Measurements from ENCODE around the gene FCN3. TPM values are rescaled to one million over a fixed set of nuclear protein-coding genes. Genes with fewer than 3 reads are reported as not detected.

FCN3 gene
- total and polyA plus RNA-seq, 2 of the 4 experiments (the other 2 are of a cell fraction), result not detected

- no peak for TF ChIP-seq ELK1 (IDR thresholded peaks at IDR 0.05; ENCODE audit: borderline replicate concordance, low read depth, low read length)
Observed at GRCh38 chr1:27416387-27417111, 41.9 kb upstream of the FCN3 start (continued).

- Histone ChIP-seq H3K56ac (ENCODE audit: extremely low read depth, insufficient read depth, low read length) (no peak overlapping the region), H3K9ac (ENCODE audit: low read depth, low read length) (no peak overlapping the region), H2AFZ (replicated peaks; ENCODE audit: low read length, poor library complexity) (no peak overlapping the region), H3K23ac (ENCODE audit: low read depth, low read length) (no peak overlapping the region), H3K27me3 (ENCODE audit: control insufficient read depth, insufficient read depth, low read length) (no peaks in the 10 kb centered on the region), H3K36me3 (ENCODE audit: control insufficient read depth, insufficient read depth, low read length) (peaks cover 61% of the 10 kb centered on the region), H3K9me3 (ENCODE audit: control insufficient read depth, insufficient read depth, low read length) (no peaks in the 10 kb centered on the region), H2BK15ac (ENCODE audit: low read depth, low read length) (no peak overlapping the region), H2AK5ac (ENCODE audit: low read depth, low read length) (no peak overlapping the region), H3K27ac (ENCODE audit: insufficient read depth, low read length) (no peak overlapping the region), H3K14ac (replicated peaks; ENCODE audit: low read depth, low read length) (no peak overlapping the region), H4K20me1 (ENCODE audit: insufficient read depth, low read length) (no peaks in the 10 kb centered on the region), H3K79me1 (ENCODE audit: low read depth in 1 of 2, low read length in 2 of 2) (peaks cover 34 to 51% of the 10 kb centered on the region in 2 experiments), H3K18ac (ENCODE audit: low read depth, low read length) (no peak overlapping the region), H4K91ac (ENCODE audit: insufficient read depth, low read depth, low read length) (no peak overlapping the region), H4K8ac (ENCODE audit: low read depth in 2 of 2, low read length in 2 of 2) (no peak overlapping the region), H4K5ac (ENCODE audit: low read depth, low read length) (no peak overlapping the region), H2BK20ac (ENCODE audit: low read depth, low read length) (no peak overlapping the region), H2BK120ac (ENCODE audit: low read depth, low read length) (no peak overlapping the region), H3K9me1 (ENCODE audit: insufficient read depth, low read length) (peaks cover 8% of the 10 kb centered on the region; the same call in 1 of the 2 replicates), H3K4ac (ENCODE audit: low read depth, low read length) (no peak overlapping the region), H3K4me2 (ENCODE audit: low read depth, low read length) (no peak overlapping the region), H2AK9ac (replicated peaks; ENCODE audit: low read depth, low read length, poor library complexity) (no peak overlapping the region), H3K4me3 (ENCODE audit: insufficient read depth, low read depth, low read length) (no peak overlapping the region), H2BK5ac (ENCODE audit: low read depth, low read length, poor library complexity, severe bottlenecking) (no peak overlapping the region), H3K4me1 (ENCODE audit: control insufficient read depth, insufficient read depth, low read length) (peaks cover 6% of the 10 kb centered on the region)
- CTCF ChIA-PET, result no interaction called here
- DNase-seq (no peak), ATAC-seq (ENCODE audit: low read depth) (no peak)
- intact Hi-C loops (cut with micrococcal nuclease), result no loop called here
- no TSS peak for BruUV-seq (replicated peaks)
- in situ Hi-C loops (cut with MboI; ENCODE audit: low sequenced_read_pairs), result loop anchor here (10.0 kb wide), 1 partner anchor 251 kb away; no protein-coding TSS in a partner anchor
- dilution Hi-C loops (cut with HindIII; ENCODE audit: low sequenced_read_pairs, unreplicated experiment), result no loop called here
- POLR2A ChIA-PET (ENCODE audit: unreplicated experiment), result interaction anchor here (0.6 kb wide), 1 partner anchor 15 kb away, joined by 3 read pairs; no protein-coding TSS in a partner anchor
- TF ChIP-seq SMC3 (IDR thresholded peaks at IDR 0.05; ENCODE audit: low read depth, low read length), result no peak
- no peak for TF ChIP-seq RFX5 (IDR thresholded peaks at IDR 0.05; ENCODE audit: low read depth, low read length)
- TF ChIP-seq FOS (IDR thresholded peaks at IDR 0.05; ENCODE audit: low read depth, low read length), result no peak
- no peak for TF ChIP-seq CEBPB (IDR thresholded peaks at IDR 0.05; ENCODE audit: low read depth, low read length)
- no peak for TF ChIP-seq NFE2L2 (IDR thresholded peaks at IDR 0.05; ENCODE audit: low read depth, low read length)
- no CpG with 5 or more reads among the region's 1 CpG for WGBS, 2 experiments (ENCODE audit: extremely low coverage in 2 of 2, insufficient read length in 1 of 2)
Observed at GRCh38 chr1:27414091-27414490, 39.5 kb upstream of the FCN3 start.
